Nephron (organoid): ENCODE measurements around the gene ITGA8.

Experiments
- H3K27ac Mint-ChIP-seq, 3 experiments: 2 replicates each; pipeline ENCODE4 v1.8.0; 2020; ENCODE audit warnings: mixed read lengths in 3 of 3, mild to moderate bottlenecking in 2 of 3, moderate library complexity in 1 of 3
- H3K27me3 Mint-ChIP-seq: 2 replicates; pipeline ENCODE4 v1.8.0; 2021; ENCODE audit warnings: low read depth, mild to moderate bottlenecking, moderate library complexity, mixed read lengths
- H3K36me3 Mint-ChIP-seq: 2 replicates; pipeline ENCODE4 v1.8.0; 2020; ENCODE audit warnings: low read depth, mixed read lengths
- H3K4me1 Mint-ChIP-seq: 2 replicates; pipeline ENCODE4 v1.8.0; 2020; ENCODE audit warnings: mixed read lengths
- H3K4me3 Mint-ChIP-seq, 3 experiments: 2 replicates each; pipeline ENCODE4 v1.8.0; 2020; ENCODE audit warnings: mild to moderate bottlenecking in 3 of 3, mixed read lengths in 3 of 3, moderate library complexity in 2 of 3
- H3K9me3 Mint-ChIP-seq: 2 replicates; pipeline ENCODE4 v1.8.0; 2020; ENCODE audit warnings: mixed read lengths
- TF ChIP-seq, protein P1 (sequence below), 3 experiments: fragments of 200-600 bp; sonication (generic); IDR thresholded peaks; one replicate each; pipeline ENCODE4 v1.5.0; 2021; ENCODE audit warnings: antibody characterized with exemption in 3 of 3; ENCODE audit not compliant: unreplicated experiment in 3 of 3

ITGA8 gene

DNA sequence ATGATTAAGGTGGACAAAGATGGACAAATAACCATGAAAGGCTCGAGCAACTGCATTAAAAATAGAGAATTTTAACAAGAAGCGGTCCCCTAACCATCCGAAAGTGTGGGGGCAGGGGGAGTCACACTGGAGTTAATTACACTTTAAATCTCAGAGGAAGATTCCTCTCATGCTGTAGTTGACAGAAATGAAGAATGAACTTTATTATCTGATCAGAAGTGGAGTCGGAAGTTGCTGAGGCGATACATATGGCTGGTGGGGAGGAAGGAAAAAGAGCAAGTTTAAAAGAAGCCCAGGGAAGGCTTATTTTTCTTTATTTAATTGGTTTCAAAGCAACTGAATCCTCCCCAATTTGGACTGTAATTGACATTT, 246.3 kb downstream of the ITGA8 start:
- TF ChIP-seq, protein P1, sequence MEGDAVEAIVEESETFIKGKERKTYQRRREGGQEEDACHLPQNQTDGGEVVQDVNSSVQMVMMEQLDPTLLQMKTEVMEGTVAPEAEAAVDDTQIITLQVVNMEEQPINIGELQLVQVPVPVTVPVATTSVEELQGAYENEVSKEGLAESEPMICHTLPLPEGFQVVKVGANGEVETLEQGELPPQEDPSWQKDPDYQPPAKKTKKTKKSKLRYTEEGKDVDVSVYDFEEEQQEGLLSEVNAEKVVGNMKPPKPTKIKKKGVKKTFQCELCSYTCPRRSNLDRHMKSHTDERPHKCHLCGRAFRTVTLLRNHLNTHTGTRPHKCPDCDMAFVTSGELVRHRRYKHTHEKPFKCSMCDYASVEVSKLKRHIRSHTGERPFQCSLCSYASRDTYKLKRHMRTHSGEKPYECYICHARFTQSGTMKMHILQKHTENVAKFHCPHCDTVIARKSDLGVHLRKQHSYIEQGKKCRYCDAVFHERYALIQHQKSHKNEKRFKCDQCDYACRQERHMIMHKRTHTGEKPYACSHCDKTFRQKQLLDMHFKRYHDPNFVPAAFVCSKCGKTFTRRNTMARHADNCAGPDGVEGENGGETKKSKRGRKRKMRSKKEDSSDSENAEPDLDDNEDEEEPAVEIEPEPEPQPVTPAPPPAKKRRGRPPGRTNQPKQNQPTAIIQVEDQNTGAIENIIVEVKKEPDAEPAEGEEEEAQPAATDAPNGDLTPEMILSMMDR (IDR thresholded peaks at IDR 0.05; ENCODE audit: unreplicated experiment in 3 of 3): no peak
- peak overlapping the region; percentile 69 to 90 (median 80) for H3K27ac Mint-ChIP-seq
- peak overlapping the region in 2 of 3 experiments; percentile 5 for H3K4me3 Mint-ChIP-seq
- H3K36me3 Mint-ChIP-seq: no peaks in the 10 kb centered on the region
- peaks cover 5% of the 10 kb centered on the region for H3K27me3 Mint-ChIP-seq
- peaks cover 5% of the 10 kb centered on the region for H3K9me3 Mint-ChIP-seq
- peaks cover 19% of the 10 kb centered on the region for H3K4me1 Mint-ChIP-seq

DNA sequence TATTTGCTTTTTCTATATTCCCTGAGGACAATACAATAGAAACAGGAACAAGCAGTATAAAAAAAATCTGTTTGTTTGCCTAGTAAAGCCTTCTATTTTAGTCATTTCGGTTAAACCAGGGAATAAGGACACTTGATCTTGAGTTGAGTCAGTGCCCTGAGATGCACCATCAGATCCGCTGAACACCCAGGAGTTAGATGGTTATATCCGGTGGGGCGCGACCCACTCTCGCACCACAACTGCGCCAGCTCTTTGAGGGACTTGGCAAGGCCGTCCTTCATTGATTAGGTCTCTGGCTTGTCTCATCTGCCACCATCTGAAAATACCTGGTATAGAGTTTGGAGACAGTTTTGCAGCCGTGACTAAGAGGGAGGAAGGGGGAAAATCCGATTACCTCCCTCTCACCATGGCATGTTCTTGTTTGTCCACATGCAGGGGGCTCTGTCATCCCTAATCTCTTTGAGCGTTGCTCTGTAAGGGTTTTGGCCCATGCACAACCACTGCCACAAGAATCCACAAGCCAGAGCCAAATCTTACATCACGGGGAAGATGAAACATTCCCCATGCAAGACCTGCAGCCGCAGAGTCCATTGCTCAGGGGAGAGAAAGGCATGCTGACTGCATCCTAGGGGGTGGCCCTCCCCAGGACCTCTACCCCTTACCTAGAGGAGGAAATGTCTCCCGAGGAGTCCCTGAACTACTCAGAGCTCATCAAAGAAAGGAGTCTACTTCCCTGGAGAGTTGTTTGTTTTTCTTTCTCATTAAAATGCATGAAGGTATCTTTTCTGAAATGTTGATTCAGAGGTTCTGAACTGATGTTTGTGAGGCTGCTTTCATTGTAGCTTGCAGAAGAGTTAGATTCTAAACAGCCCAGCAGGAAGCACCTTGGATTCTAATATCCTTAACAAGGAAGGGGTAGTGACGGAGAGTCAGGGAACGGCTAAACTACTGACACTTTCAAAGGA, 247.0 kb downstream of the ITGA8 start:
- H3K27ac Mint-ChIP-seq: peak overlapping the region; percentile 69 to 90 (median 80)
- H3K4me3 Mint-ChIP-seq: peak overlapping the region in 2 of 3 experiments; percentile 5
- peaks cover 5% of the 10 kb centered on the region for H3K9me3 Mint-ChIP-seq
- no peaks in the 10 kb centered on the region for H3K36me3 Mint-ChIP-seq
- TF ChIP-seq, protein P1 (IDR thresholded peaks at IDR 0.05; ENCODE audit: unreplicated experiment in 3 of 3): no peak
- peaks cover 19% of the 10 kb centered on the region for H3K4me1 Mint-ChIP-seq
- H3K27me3 Mint-ChIP-seq: peaks cover under 1% of the 10 kb centered on the region

DNA sequence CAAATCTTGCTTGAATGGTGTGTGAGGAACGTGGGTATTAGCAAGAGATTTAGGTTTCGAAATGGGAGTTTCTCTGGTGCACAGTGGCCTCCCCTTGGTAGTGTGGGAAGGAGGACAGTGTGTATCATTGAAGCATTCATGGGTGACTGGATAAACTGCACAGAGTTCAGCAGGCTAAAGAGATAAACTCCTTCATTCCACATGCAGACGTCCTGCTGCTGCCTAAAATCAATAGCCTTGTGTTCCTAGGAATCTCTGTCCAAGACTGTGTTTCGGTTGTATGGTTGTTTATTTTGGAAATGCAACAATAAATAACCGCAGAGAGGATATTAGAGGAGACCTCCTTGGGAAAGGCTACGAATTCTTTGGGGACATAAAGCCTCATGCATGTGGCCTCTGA, 247.7 kb downstream of the ITGA8 start:
- H3K4me1 Mint-ChIP-seq: peaks cover 19% of the 10 kb centered on the region
- H3K27ac Mint-ChIP-seq: peak overlapping the region; percentile 79 to 80 (median 80)
- no peaks in the 10 kb centered on the region for H3K36me3 Mint-ChIP-seq
- TF ChIP-seq, protein P1 (IDR thresholded peaks at IDR 0.05; ENCODE audit: unreplicated experiment in 3 of 3): no peak
- H3K4me3 Mint-ChIP-seq: no peak overlapping the region
- H3K27me3 Mint-ChIP-seq: no peaks in the 10 kb centered on the region
- H3K9me3 Mint-ChIP-seq: peaks cover 5% of the 10 kb centered on the region

DNA sequence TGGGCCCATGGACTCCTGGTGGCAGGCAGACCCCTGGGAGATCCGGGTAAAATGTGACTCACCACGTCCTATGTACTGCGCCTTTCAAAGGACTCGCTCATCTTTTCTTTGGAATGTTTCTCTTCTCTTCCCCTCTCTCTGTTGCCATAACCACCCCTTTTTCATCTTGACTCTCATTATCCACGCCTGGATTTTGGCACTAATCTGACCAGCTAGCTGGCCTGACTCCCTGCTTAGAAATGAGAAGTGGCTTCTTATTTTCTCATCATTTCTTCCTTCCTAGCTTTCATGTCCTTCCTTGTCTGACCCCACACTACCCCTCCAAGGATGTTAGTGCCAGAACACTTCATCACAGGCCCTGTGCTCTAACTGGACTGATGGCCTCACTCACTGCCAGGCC, 250.6 kb downstream of the ITGA8 start:
- Mint-ChIP-seq H3K9me3 (peaks cover 9% of the 10 kb centered on the region), H3K4me1 (peaks cover 19% of the 10 kb centered on the region), H3K27me3 (no peaks in the 10 kb centered on the region), H3K4me3 (no peak overlapping the region), H3K36me3 (peaks cover 7% of the 10 kb centered on the region), H3K27ac (no peak overlapping the region)
- TF ChIP-seq, protein P1 (IDR thresholded peaks at IDR 0.05; ENCODE audit: unreplicated experiment in 3 of 3): no peak

DNA sequence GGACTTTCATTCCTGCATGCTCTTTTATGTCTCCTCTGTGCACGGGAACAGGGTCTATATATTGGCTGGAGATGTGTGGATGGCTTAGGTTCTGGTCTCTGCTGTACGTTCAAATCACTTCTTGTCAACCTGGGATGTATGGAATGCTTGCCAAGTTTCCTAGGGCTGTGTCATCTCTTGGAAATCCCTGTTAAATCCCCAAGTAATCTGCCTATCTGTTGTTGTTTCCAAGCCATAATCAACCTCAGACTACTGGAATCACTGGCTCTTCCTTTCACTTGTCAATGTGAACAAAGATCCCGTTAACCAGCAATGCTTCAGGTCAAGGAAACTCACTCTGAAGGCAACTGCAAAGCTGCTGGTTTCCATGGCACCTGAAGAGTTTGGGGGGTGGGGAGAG, 255.3 kb downstream of the ITGA8 start:
- no peak overlapping the region for H3K27ac Mint-ChIP-seq
- H3K4me3 Mint-ChIP-seq: no peak overlapping the region
- peaks cover 16% of the 10 kb centered on the region for H3K36me3 Mint-ChIP-seq
- no peaks in the 10 kb centered on the region for H3K27me3 Mint-ChIP-seq
- peaks cover 6% of the 10 kb centered on the region for H3K4me1 Mint-ChIP-seq
- H3K9me3 Mint-ChIP-seq: peaks cover 15% of the 10 kb centered on the region
- TF ChIP-seq, protein P1 (IDR thresholded peaks at IDR 0.05; ENCODE audit: unreplicated experiment in 3 of 3): no peak
